SIG-M5 treated with dmso at 0.1 percent for 504 hours (cell line): ENCODE data around the gene TCP11L2.
A peak's percentile ranks its signal among the peaks of the same experiment; 100 is the strongest.
"Not testable (repeated sequence)": the region's sequence is repeated elsewhere in the genome, so short reads cannot be mapped to it uniquely, and the experiment has no call there.

Experiments used
- DNase-seq: peaks from one replicate; lab custom pipeline; 2025; ENCODE audit not compliant: unreplicated experiment; lab: John Stamatoyannopoulos, UW

Gene TCP11L2

DNA sequence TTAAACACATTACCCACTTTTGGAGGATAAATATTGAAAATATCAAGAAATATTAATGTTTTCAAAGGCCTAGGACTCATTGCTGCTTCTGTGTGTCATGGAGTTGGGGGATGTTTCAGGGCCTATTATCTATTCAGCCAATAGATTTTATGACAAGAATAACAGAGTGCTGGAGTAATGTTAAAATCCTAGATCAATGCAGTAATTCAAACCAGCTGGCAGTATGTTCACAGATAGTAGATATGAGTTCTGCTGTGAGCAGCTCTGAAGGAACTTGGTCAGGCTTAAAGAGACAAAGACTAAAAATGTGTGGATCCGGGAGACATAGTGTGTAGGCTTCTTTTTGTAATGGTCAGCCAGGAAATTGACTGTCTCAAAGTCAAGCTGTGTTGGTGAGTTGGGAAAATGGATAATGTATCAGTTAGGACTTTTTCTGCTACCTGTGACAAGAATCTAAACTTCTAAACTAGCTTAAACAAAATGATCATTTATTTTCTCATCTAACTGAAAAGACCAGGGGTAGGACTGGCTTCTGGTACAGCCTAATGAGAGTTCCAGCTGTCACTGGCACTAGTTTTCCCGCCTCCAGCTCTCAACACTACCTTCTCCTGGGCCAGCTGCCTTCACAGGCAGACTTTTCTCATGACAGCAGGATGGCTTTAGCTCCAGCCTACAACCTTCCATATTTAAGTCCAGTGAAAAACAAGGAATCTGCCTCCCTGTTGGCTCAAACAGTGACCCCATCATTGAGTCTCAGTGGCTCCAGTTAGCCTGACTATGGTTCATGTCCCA, 38.7 kb downstream of the TCP11L2 start:
- DNase-seq = no peak

DNA sequence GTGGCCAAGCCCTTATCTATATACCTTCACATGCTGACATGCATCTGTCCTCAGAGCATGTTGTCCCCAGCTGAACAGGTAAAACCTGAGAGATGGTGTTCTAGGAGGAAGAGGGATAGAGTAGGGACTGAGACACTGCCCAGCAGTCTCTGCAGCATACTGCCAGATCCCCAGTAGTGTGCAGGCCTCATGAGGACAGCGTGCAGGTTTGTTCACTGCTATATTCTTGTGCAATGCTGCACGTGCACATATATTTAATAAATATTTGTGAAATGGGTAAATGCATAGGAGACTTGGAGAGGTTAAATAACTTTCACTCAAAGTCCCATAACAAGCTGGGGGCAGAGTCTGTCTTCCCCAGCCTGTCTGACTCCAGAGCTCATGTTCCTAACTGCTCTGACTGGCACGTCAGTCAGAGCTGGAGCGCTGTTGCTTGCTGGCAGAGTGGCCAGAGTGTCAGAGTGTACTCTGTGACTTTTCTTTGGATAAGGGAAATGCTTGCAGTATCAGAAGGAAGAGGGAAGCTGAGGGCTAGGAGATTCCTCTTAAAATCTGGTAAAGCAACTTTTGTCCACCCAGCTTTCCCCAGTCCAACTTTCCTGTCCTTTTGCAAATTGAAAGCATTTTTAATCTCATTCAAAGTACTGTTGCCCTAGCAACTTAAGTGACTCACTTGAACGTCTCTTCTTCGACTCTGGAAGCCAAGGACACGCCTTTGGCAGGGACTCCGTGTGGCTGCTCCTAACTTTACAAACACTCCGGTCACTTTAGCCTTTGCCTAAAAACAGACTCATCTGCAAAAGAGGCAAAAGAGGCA, 40.1 kb downstream of the TCP11L2 start:
- no peak for DNase-seq

GRCh38 chr12:106343214-106343528, 40.6 kb downstream of the TCP11L2 start:
- DNase-seq = no peak

- no peak for DNase-seq
Measured at GRCh38 chr12:106344131-106344530, 41.6 kb downstream of the TCP11L2 start.

- peak; percentile 69 for DNase-seq
Measured at GRCh38 chr12:106345746-106346145, 43.2 kb downstream of the TCP11L2 start.

DNA sequence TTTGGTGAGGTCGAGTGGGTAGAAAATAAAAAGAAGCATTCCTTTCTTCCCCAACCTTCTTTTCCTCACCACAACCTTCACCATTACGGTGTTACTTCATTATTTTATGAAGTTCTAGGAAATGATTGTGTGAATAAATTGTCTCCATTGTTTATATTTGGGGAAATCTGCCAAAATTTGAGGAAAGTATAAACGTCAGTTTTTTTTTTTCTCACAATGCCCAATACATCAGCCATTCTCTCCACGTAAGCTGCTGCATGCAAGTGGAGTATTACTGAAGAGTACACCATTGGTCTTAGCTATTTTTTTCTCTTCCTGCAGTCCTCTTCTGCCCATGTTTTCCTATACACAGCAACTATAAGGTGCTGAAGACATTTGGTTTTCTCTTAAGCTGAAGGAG, 45.9 kb downstream of the TCP11L2 start:
- DNase-seq = no peak

DNA sequence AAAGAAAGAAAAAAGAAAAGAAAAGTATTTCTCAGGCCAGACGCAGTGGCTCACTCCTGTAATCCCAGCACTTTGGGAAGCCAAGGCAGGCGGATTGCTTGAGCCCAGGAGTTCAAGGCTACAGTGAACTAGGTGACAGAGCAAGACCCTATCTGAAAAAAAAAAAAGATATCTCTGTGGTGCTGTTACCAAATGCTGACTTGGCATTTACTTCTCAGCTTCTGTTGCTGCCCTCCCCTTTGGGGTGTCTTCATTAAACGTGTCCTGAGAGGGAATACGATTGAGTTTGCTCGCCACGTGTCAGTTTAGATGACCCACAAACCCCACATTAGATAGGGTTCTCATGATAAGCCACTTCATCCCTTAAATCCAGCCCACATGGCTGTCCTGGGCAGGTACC, 50.6 kb downstream of the TCP11L2 start:
- no peak for DNase-seq

GRCh38 chr12:106357549-106358395, 55.2 kb downstream of the TCP11L2 start, which contains the start of gene POLR3B:
POLR3B (plus strand) TSS chr12:106357748; CDS start chr12:106357880, 132 bp downstream.
- peak; percentile 96 for DNase-seq

DNA sequence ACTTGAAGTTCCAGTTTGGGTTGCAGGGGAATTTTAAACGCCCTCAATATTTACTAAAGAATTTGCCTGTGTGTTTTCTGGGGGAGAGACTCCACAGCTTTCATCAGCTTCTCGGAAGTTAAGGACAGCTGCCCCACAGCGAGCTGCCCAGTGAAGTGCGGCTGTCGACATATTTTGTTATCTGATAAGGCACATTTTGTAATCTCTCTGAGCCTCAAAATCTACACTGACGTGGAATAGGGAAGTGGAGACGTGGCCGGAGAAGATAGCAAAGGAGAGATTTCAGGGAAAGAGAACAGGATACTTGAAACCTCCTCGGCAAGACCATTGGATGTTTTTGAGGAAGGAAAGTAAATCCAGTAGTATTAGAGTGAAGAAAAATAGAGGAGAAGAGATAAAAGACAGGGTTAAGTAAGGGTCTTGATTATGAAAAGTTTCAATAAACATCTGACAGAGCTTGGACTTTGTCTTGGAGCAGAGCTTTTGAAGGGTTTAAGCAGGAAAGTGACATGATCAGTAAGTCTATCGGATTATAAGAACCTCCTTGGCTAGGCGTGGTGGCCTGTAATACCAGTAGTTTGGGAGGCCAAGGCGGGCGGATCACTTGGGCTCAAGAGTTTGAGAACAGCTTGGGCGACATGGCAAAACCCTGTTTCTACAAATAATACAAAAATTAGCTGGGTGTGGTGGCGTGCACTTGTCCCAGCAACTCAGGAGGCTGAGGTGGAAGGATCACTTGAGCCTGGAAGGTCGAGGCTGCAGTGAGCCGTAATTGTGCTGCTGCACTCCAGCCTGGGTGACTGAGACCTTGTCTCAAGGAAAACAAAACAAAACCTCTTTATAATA, 56.1 kb downstream of the TCP11L2 start:
- DNase-seq = peak; percentile 90

- no peak for DNase-seq
Measured at GRCh38 chr12:106359646-106360399, 57.3 kb downstream of the TCP11L2 start.

GRCh38 chr12:106360400-106360994, 58.0 kb downstream of the TCP11L2 start:
- DNase-seq = no peak

DNA sequence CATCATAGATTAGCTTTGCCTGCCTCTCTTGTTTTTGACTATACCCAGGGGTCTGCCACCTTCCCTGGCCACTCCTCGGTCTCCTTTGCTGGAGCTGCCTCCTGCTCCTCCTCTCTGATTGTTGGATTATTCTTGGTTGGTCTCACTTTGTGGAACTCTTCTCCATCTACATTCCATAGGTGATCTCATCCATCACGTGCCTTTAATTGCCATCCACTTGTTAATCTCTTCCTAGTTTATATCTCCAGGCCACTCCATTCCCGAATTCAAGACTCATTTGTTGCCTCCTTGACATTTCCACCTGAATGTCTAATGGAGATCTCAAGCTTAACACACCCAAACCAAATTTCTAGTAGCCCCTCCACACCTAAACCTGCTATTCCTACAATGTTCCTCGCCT, 60.4 kb downstream of the TCP11L2 start:
- no peak for DNase-seq

DNA sequence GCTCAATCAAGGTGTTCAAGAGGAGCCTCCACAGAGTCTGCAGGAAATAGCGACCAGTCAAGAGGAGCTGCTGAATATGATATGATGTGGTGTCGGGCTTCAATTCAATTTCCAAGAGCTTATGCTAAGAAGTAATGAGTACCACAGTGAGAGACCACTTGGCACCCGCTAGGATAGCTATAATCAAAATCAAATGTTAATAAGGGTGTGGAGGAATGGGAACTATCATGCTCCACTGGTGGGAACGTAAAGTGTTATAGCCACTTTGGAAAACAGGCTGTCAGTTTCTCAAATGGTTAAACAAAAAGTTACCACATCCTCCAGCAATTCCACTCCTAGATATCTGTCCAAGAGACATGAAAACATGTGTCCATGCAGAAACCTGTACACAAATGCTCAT, 61.7 kb downstream of the TCP11L2 start:
- no peak for DNase-seq

DNA sequence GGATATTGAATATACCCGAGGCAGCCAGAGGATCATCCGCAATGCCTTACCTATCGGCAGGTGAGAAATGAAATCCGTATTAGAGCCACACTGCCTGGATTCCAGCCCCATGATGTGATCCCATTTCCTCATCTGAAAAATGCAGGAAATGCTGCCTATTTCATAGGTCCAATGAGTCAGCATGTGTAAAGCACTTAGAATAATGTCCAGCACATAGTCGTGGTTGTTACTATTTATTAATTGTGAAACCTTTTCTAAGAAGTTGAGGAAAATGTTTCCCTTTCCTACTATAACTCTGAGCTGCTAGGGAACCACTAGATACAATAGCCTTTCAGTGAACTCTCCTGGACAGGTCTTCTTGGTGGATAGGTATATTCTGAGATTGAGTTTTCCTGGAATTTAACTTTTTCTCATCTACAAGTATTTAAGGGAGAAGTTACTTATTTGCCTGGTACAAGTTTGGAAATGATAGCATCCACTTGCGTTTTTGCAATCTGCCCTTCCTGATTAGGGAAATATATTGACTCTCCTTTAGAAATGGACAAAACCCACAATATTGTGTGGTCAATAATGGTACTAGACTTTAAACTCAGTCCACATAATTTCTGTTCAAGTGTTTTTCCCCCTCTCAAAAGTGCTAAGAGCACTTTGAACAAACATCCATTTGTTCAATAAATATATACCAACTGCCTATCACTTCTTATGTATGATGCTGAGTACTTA, 67.3 kb downstream of the TCP11L2 start:
- no peak for DNase-seq

GRCh38 chr12:106378788-106379187, 76.3 kb downstream of the TCP11L2 start:
- DNase-seq = no peak

DNA sequence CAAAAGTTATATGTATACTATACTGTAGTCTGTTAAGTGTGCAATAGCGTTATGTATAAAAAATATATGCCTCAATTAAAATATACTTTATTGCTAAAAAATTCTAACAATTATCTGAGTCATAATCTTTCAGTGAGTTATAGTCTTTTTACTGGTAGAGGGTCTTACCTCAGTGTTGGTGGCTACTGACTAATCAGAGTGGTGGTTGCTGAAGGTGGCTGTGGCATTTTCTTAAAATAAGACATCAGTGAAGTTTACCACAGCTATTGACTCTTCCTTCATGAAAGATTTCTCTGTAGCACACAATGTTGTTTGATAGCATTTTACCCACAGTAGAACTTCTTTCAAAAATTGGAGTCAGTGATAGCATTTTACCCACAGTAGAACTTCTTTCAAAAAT, 78.4 kb downstream of the TCP11L2 start:
- no peak for DNase-seq

DNA sequence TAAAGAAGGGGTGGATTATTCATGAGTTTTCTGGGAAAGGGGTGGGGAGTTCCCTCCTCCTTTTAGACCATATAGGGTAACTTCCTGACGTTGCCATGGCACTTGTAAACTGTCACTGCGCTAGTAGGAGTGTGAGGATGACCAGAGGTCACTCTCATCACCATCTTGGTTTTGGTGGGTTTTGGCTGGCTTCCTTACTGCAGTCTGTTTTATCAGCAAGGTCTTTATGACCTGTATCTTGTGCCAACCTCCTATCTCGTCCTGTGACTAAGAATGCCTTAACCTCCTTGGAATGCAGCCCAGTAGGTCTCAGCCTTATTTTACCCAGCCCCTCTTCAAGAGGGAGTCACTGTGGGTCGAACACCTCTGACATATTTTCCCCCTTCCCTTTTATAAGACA, 79.3 kb downstream of the TCP11L2 start:
- not testable (repeated sequence) for DNase-seq

GRCh38 chr12:106386813-106387535, 84.4 kb downstream of the TCP11L2 start:
- no peak for DNase-seq
